ENCODE data around the gene TMPRSS15.

DNA sequence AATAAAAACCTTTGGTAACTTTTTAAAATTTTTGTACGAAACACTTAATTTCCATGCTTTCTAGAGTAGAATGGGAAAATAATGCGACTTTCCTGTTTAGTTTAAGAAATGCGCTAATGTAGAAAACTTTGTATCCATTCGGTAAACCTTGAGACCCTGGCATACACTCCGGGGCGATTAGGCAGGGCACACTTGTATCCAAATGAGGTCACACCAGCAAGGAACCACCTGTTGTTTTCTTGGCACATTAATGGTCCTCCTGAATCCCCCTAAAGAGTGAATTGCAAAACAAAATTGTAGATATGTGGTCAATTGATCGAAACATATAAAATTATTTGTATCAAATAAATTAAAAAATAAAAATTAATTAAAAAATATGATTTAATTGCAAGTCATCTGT is 133.7 kb downstream of the TMPRSS15 start:
- TF ChIP-seq EP300 (IDR thresholded peaks at IDR 0.05) (no peak), POLR2A (IDR thresholded peaks at IDR 0.05) (no peak)

Measured in upper lobe of left lung (tissue), 4 donors.